SJCRH30 (cell line): ENCODE results near the gene SPTA1. TPM values are rescaled to one million over a fixed set of nuclear protein-coding genes. Genes with fewer than 3 reads are reported as not detected.

ENCODE experiments used
- DNase-seq, 2 experiments: peaks; one replicate each; pipeline ENCODE4 v3.0.0-alpha.2; 2015 to 2020
- H3K27ac ChIP-seq: fragments of 250-450 bp; sonication (Bioruptor Pico); 2 replicates; pipeline ENCODE4 v1.5.1; 2020; ENCODE audit warnings: mild to moderate bottlenecking, moderate library complexity
- H3K27me3 ChIP-seq: fragments of 250-450 bp; sonication (Bioruptor Pico); 2 replicates; pipeline ENCODE4 v1.5.1; 2020; ENCODE audit warnings: mild to moderate bottlenecking, moderate library complexity
- H3K36me3 ChIP-seq: fragments of 250-450 bp; sonication (Bioruptor Pico); 2 replicates; pipeline ENCODE4 v1.5.1; 2020; ENCODE audit warnings: mild to moderate bottlenecking, moderate library complexity
- H3K4me1 ChIP-seq: fragments of 250-450 bp; sonication (Bioruptor Pico); 2 replicates; pipeline ENCODE4 v1.5.1; 2020; ENCODE audit warnings: mild to moderate bottlenecking, moderate library complexity
- H3K4me3 ChIP-seq: fragments of 250-450 bp; sonication (Bioruptor Pico); 2 replicates; pipeline ENCODE4 v1.5.1; 2020; ENCODE audit warnings: mild to moderate bottlenecking, moderate library complexity
- H3K9me3 ChIP-seq: fragments of 250-450 bp; sonication (Bioruptor Pico); replicated peaks from 2 replicates; pipeline ENCODE4 v1.5.1; 2020; ENCODE audit warnings: mild to moderate bottlenecking, moderate library complexity
- total RNA-seq: library from RNA; depleted of rRNA; stranded (reverse); fragments of >200 nt; shearing (Covaris generic); gene quantifications from 2 replicates; pipeline ENCODE4 v1.2.3, GENCODE V29; 2014; rRNA removed

The SPTA1 gene
- total RNA-seq, 1 experiment from 2014 or later = not detected

DNA sequence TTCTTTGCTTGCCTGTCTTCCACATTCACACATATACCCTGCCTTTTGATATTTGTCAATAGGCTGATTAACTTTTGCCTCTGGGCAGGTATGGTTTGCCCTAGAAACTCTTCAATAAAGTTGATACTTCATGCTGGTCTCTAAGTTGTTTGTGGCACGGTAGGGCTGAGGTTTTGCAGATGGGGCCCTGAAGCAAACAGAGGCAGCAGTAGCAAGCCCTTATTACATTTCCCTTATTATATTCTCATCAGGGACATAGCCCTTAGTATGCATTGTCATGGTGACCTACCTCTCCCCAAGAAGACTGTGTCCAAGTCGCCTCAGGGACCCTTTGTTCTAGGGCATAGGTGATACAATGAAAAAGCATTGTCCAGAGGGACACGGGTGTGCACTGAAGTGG lies 116.0 kb downstream of the SPTA1 start, which contains the start of gene OR6P1:
Gene OR6P1, minus strand, starts transcription at position 101 of the 400 bp plus-strand sequence. CDS start 6,976 bp downstream, outside the sequence.
- Histone ChIP-seq H3K27ac (no peak within 1 kb of the TSS), H3K36me3 (no peaks in the 10 kb centered on the region), H3K9me3 (no peaks in the 10 kb centered on the region), H3K4me1 (no peaks in the 10 kb centered on the region), H3K27me3 (no peaks in the 10 kb centered on the region), H3K4me3 (no peak within 1 kb of the TSS)
- no peak for DNase-seq

DNA sequence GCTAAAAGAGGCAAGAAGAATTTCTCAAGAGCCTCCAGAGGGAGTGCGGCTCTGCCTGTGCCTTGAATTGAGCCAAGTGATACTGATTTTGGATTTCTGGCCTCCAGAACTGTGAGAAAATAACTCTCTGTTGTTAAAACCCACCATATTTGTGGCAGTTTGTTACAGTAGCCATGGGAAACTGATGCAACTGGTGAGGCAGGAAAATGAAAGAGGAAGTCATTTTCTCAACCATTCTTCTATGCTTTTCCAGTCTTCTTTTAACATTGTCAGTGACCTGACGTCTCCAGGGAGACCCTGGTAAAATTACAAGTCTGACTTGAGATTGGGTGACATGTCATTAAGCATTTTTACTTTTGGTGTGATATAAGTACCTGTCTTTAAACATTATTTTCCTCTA lies 121.9 kb downstream of the SPTA1 start:
- H3K4me3 ChIP-seq = no peak overlapping the region
- DNase-seq = no peak
- no peaks in the 10 kb centered on the region for H3K4me1 ChIP-seq
- H3K27me3 ChIP-seq = no peaks in the 10 kb centered on the region
- no peak overlapping the region for H3K27ac ChIP-seq
- no peaks in the 10 kb centered on the region for H3K9me3 ChIP-seq
- H3K36me3 ChIP-seq = no peaks in the 10 kb centered on the region

DNA sequence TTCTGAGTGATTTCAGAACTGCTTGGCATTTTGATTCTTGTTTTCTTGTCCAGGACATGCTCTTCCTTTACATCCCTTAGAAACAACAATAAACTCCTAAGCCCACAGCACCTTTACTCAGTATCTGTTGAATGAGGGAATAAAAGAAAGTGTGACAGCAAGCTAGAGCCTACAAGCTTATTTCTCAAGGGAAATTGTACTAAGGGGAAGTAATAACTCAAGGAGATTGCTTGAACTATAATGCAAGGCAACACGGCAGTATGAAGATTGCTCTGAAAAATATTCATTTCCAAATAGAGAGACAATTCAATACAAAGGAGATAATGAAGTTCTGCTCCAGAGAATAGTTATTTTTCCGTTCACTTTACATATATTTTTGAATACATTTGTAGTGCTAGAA lies 122.7 kb downstream of the SPTA1 start:
- H3K9me3 ChIP-seq = no peaks in the 10 kb centered on the region
- no peaks in the 10 kb centered on the region for H3K4me1 ChIP-seq
- DNase-seq = no peak
- no peaks in the 10 kb centered on the region for H3K36me3 ChIP-seq
- no peak overlapping the region for H3K4me3 ChIP-seq
- H3K27ac ChIP-seq = no peak overlapping the region
- no peaks in the 10 kb centered on the region for H3K27me3 ChIP-seq

Other genes starting within 250 kb of the SPTA1 start
- gene OR10K1, start 224.9 kb downstream of the SPTA1 start, total RNA-seq = not detected in 2 replicates
- gene OR10R2, start 214.5 kb downstream of the SPTA1 start, total RNA-seq = not detected in 2 replicates
- not detected in 2 replicates for gene OR6Y1, start 132.3 kb downstream of the SPTA1 start, total RNA-seq
- gene OR6P1, start 116.1 kb downstream of the SPTA1 start, total RNA-seq = not detected in 2 replicates
- gene OR10X1, start 106.8 kb downstream of the SPTA1 start, total RNA-seq = not detected in 2 replicates
- not detected in 2 replicates for gene OR10Z1, start 81.4 kb downstream of the SPTA1 start, total RNA-seq
- gene OR6K2, start 13.9 kb upstream of the SPTA1 start, total RNA-seq = not detected in 2 replicates
- gene OR6K3, start 34.0 kb upstream of the SPTA1 start, total RNA-seq = not detected in 2 replicates
- not detected in 2 replicates for gene OR6K6, start 68.0 kb upstream of the SPTA1 start, total RNA-seq
- not detected in 2 replicates for gene OR6N1, start 85.5 kb upstream of the SPTA1 start, total RNA-seq
- not detected in 2 replicates for gene OR6N2, start 94.5 kb upstream of the SPTA1 start, total RNA-seq
- gene MNDA, start 144.6 kb upstream of the SPTA1 start, total RNA-seq = not detected in 2 replicates
- gene PYHIN1, start 244.8 kb upstream of the SPTA1 start, total RNA-seq = not detected in 2 replicates